Trophoblast cell (in vitro differentiated cells and primary cell): ENCODE results near the gene BCLAF3.
A peak's percentile ranks its signal among the peaks of the same experiment; 100 is the strongest.

Experiments
- DNase-seq, 2 donors: peaks; one replicate each; pipeline ENCODE4 v3.0.0-alpha.2; 2016
- H2AFZ ChIP-seq: 2 replicates; pipeline ENCODE4 v1.6.1; 2013; ENCODE audit warnings: low read length, moderate library complexity, mild to moderate bottlenecking; ENCODE audit not compliant: insufficient read depth, poor library complexity
- H2AK5ac ChIP-seq: 2 replicates; pipeline ENCODE4 v1.6.1; 2013; ENCODE audit warnings: mild to moderate bottlenecking, low read length
- H2BK120ac ChIP-seq: 2 replicates; pipeline ENCODE4 v1.6.1; 2013; ENCODE audit warnings: low read length, mild to moderate bottlenecking, moderate library complexity; ENCODE audit not compliant: insufficient read depth, poor library complexity
- H2BK12ac ChIP-seq: 2 replicates; pipeline ENCODE4 v1.6.1; 2013; ENCODE audit warnings: mild to moderate bottlenecking, low read length, moderate library complexity
- H2BK5ac ChIP-seq: 2 replicates; pipeline ENCODE4 v1.6.1; 2013; ENCODE audit warnings: low read length, low read depth, moderate library complexity, mild to moderate bottlenecking; ENCODE audit not compliant: poor library complexity
- H3K14ac ChIP-seq: 2 replicates; pipeline ENCODE4 v1.6.1; 2013; ENCODE audit warnings: mild to moderate bottlenecking, low read length
- H3K18ac ChIP-seq: 2 replicates; pipeline ENCODE4 v1.6.1; 2013; ENCODE audit warnings: mild to moderate bottlenecking, low read length
- H3K23ac ChIP-seq: 2 replicates; pipeline ENCODE4 v1.6.1; 2013; ENCODE audit warnings: low read length
- H3K27ac ChIP-seq: 2 replicates; pipeline ENCODE4 v1.5.1; 2013; ENCODE audit warnings: low read depth, mild to moderate bottlenecking, inconsistent platforms, low read length, moderate library complexity
- H3K27me3 ChIP-seq: 2 replicates; pipeline ENCODE4 v1.6.1; 2013; ENCODE audit warnings: inconsistent platforms, mild to moderate bottlenecking, low read length, moderate library complexity; ENCODE audit not compliant: insufficient read depth
- H3K36me3 ChIP-seq, 2 experiments: 1 replicate in 1 of 2; 2 replicates in 1 of 2; pipeline ENCODE4 v1.6.1; 2013; ENCODE audit warnings: low read length in 2 of 2, mild to moderate bottlenecking in 2 of 2, moderate library complexity in 1 of 2; ENCODE audit not compliant: insufficient read depth in 2 of 2, control insufficient read depth in 1 of 2
- H3K4ac ChIP-seq: 2 replicates; pipeline ENCODE4 v1.6.1; 2013; ENCODE audit warnings: low read depth, mild to moderate bottlenecking, low read length, moderate library complexity
- H3K4me1 ChIP-seq, 2 experiments: 1 replicate in 1 of 2; 2 replicates in 1 of 2; pipeline ENCODE4 v1.6.1; 2013; ENCODE audit warnings: low read length in 2 of 2, mild to moderate bottlenecking in 2 of 2, moderate library complexity in 1 of 2; ENCODE audit not compliant: insufficient read depth in 2 of 2, control insufficient read depth in 1 of 2
- H3K4me2 ChIP-seq: 2 replicates; pipeline ENCODE4 v1.6.1; 2013; ENCODE audit warnings: inconsistent platforms, mild to moderate bottlenecking, low read length, moderate library complexity
- H3K4me3 ChIP-seq: 2 replicates; pipeline ENCODE4 v1.5.1; 2013; ENCODE audit warnings: mild to moderate bottlenecking, low read depth, low read length, inconsistent platforms
- H3K79me1 ChIP-seq: one replicate; pipeline ENCODE4 v1.6.1; 2013; ENCODE audit warnings: low read length
- H3K79me2 ChIP-seq: 2 replicates; pipeline ENCODE4 v1.6.1; 2013; ENCODE audit warnings: low read length, mild to moderate bottlenecking; ENCODE audit not compliant: control insufficient read depth, insufficient read depth, poor library complexity
- H3K9ac ChIP-seq: 2 replicates; pipeline ENCODE4 v1.6.1; 2013; ENCODE audit warnings: mild to moderate bottlenecking, low read length
- H3K9me3 ChIP-seq: 2 replicates; pipeline ENCODE4 v1.6.1; 2013; ENCODE audit warnings: low read depth, mild to moderate bottlenecking, control low read depth, inconsistent platforms, low read length; ENCODE audit not compliant: insufficient read depth
- H4K12ac ChIP-seq: 2 replicates; pipeline ENCODE4 v1.6.1; 2013; ENCODE audit warnings: low read depth, mild to moderate bottlenecking, low read length, moderate library complexity
- H4K8ac ChIP-seq: 2 replicates; pipeline ENCODE4 v1.6.1; 2013; ENCODE audit warnings: low read depth, mild to moderate bottlenecking, low read length, moderate library complexity
- H4K91ac ChIP-seq: one replicate; pipeline ENCODE4 v1.6.1; 2013; ENCODE audit warnings: low read depth, mild to moderate bottlenecking, low read length, moderate library complexity
- WGBS: extraction: QIAGEN DNeasy Blood & Tissue Kit; methylation state at CpG from one replicate; pipeline ENCODE4 v1.1.7; 2013; ENCODE audit warnings: missing lambda C conversion rate; ENCODE audit not compliant: insufficient read length, insufficient coverage; ENCODE audit errors: extremely low coverage; 5-methylcytosine and 5-hydroxymethylcytosine counted together

The BCLAF3 gene

DNA sequence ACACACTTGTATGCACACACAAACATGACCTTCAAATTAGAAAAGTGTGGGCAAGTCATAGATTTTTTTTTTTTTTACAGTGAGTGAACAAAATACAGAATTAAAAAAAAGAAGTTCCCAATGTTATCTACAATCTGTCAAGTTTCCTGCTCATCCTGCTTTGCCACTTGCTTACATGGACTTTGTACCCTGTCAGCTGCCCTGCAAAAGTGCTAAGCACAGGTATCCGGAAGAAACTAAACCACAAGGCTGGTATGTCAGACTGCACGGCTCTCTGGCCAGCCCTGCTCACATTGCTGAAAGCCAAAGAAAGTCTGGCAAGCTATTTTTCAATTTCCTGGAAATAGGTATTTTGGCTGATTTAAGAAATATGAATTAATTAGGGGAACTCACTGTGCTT is 38.9 kb upstream of the BCLAF3 start:
- Histone ChIP-seq H3K18ac (no peak overlapping the region), H3K4me3 (no peak overlapping the region), H2AFZ (no peak overlapping the region), H3K27me3 (no peaks in the 10 kb centered on the region), H3K79me2 (no peaks in the 10 kb centered on the region), H3K4me1 (peaks cover 10 to 18% of the 10 kb centered on the region in 2 experiments), H2BK120ac (no peak overlapping the region), H4K8ac (no peak overlapping the region), H2AK5ac (no peak overlapping the region), H3K9ac (no peak overlapping the region), H3K4me2 (no peak overlapping the region), H3K79me1 (peaks cover 15% of the 10 kb centered on the region), H3K36me3 (no peaks in the 10 kb centered on the region), H3K9me3 (no peaks in the 10 kb centered on the region), H2BK12ac (no peak overlapping the region), H4K12ac (no peak overlapping the region), H3K27ac (peak overlapping the region; percentile 59), H3K23ac (no peak overlapping the region), H3K14ac (no peak overlapping the region), H4K91ac (no peak overlapping the region), H2BK5ac (no peak overlapping the region), H3K4ac (no peak overlapping the region)
- peak in 1 of 2 donors; percentile 48 for DNase-seq
- no CpG with 5 or more reads among the region's 2 CpGs for WGBS

- Histone ChIP-seq H4K91ac (no peak overlapping the region), H3K23ac (no peak overlapping the region), H3K4ac (no peak overlapping the region), H3K36me3 (no peaks in the 10 kb centered on the region), H2AK5ac (no peak overlapping the region), H3K4me1 (peaks cover 10 to 18% of the 10 kb centered on the region in 2 experiments), H3K4me2 (no peak overlapping the region), H4K12ac (no peak overlapping the region), H3K4me3 (no peak overlapping the region), H2AFZ (no peak overlapping the region), H2BK120ac (peak overlapping the region; percentile 5), H3K79me1 (peaks cover 15% of the 10 kb centered on the region), H3K9ac (no peak overlapping the region), H3K14ac (no peak overlapping the region), H3K79me2 (no peaks in the 10 kb centered on the region), H3K18ac (no peak overlapping the region), H4K8ac (no peak overlapping the region), H2BK12ac (no peak overlapping the region), H3K27ac (no peak overlapping the region), H2BK5ac (no peak overlapping the region), H3K27me3 (no peaks in the 10 kb centered on the region), H3K9me3 (no peaks in the 10 kb centered on the region)
- WGBS, result no CpG with 5 or more reads among the region's 8 CpGs
- no peak for DNase-seq
Observed at GRCh38 chrX:20028588-20028987, 37.7 kb upstream of the BCLAF3 start.

DNA sequence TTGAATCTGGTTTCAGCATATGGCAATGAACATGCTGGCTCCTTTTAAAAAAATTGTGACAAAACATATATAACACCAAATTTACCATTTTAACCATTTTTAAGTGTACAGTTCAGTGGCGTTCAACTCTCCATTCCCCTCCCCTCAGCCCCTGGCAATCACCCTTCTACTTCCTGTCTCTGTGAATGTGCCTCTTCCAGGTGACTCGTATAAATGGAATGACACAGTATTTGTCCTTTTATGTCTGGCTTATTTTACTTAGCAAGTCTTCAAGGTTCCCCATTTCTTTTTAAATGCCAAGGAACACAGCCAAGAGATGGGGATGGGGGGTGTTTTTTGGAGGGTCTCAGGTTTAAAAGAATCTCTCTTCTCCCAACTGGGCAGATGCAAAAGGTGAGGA is 35.4 kb upstream of the BCLAF3 start:
- DNase-seq, result peak in 1 of 2 donors; percentile 16
- H3K79me1 ChIP-seq, result peaks cover 15% of the 10 kb centered on the region
- H2BK5ac ChIP-seq, result peak overlapping the region; percentile 66
- no peak overlapping the region for H2AK5ac ChIP-seq
- H3K9me3 ChIP-seq, result no peaks in the 10 kb centered on the region
- H2BK120ac ChIP-seq, result peak overlapping the region; percentile 63
- H3K14ac ChIP-seq, result no peak overlapping the region
- no peak overlapping the region for H3K4me3 ChIP-seq
- peak overlapping the region; percentile 81 for H4K91ac ChIP-seq
- H3K18ac ChIP-seq, result no peak overlapping the region
- H2AFZ ChIP-seq, result no peak overlapping the region
- H3K27me3 ChIP-seq, result no peaks in the 10 kb centered on the region
- H3K4ac ChIP-seq, result no peak overlapping the region
- peak overlapping the region; percentile 61 for H3K27ac ChIP-seq
- WGBS, result no CpG with 5 or more reads among the region's 2 CpGs
- peak overlapping the region; percentile 43 for H2BK12ac ChIP-seq
- no peaks in the 10 kb centered on the region for H3K36me3 ChIP-seq
- no peak overlapping the region for H3K4me2 ChIP-seq
- no peak overlapping the region for H3K9ac ChIP-seq
- H4K12ac ChIP-seq, result no peak overlapping the region
- H3K4me1 ChIP-seq, result peaks cover 10 to 13% of the 10 kb centered on the region in 2 experiments
- no peak overlapping the region for H3K23ac ChIP-seq
- no peaks in the 10 kb centered on the region for H3K79me2 ChIP-seq
- peak overlapping the region; percentile 65 for H4K8ac ChIP-seq

- H3K14ac ChIP-seq, result no peak overlapping the region
- H3K9ac ChIP-seq, result no peak overlapping the region
- no peak overlapping the region for H2AFZ ChIP-seq
- no CpG with 5 or more reads among the region's 6 CpGs for WGBS
- no peak overlapping the region for H3K4ac ChIP-seq
- no peak overlapping the region for H3K18ac ChIP-seq
- no peaks in the 10 kb centered on the region for H3K9me3 ChIP-seq
- H4K8ac ChIP-seq, result no peak overlapping the region
- peak; percentile 7 to 52 for DNase-seq
- H3K4me2 ChIP-seq, result no peak overlapping the region
- no peak overlapping the region for H2BK120ac ChIP-seq
- H3K36me3 ChIP-seq, result no peaks in the 10 kb centered on the region
- no peaks in the 10 kb centered on the region for H3K27me3 ChIP-seq
- no peaks in the 10 kb centered on the region for H3K79me1 ChIP-seq
- no peak overlapping the region for H3K23ac ChIP-seq
- no peak overlapping the region for H2BK5ac ChIP-seq
- H4K12ac ChIP-seq, result no peak overlapping the region
- no peak overlapping the region for H2AK5ac ChIP-seq
- H2BK12ac ChIP-seq, result no peak overlapping the region
- no peaks in the 10 kb centered on the region for H3K79me2 ChIP-seq
- no peak overlapping the region for H4K91ac ChIP-seq
- H3K4me3 ChIP-seq, result no peak overlapping the region
- no peaks in the 10 kb centered on the region for H3K4me1 ChIP-seq
- H3K27ac ChIP-seq, result no peak overlapping the region
Observed at GRCh38 chrX:20019672-20020365, 29.0 kb upstream of the BCLAF3 start.
